Motor neuron (in vitro differentiated cells): ENCODE results near the gene POLD3. TPM values are rescaled to one million over a fixed set of nuclear protein-coding genes. Genes with fewer than 3 reads are reported as not detected.

Experiments used
- ATAC-seq, 8 experiments: fragments of 200-7000 bp; cut with Tn5 transposase; replicated peaks in 6 of 8; 2 replicates each; pipeline ENCODE4 v1.8.0; 2021; ENCODE audit warnings: mild to moderate bottlenecking in 8 of 8, moderate library complexity in 8 of 8
- H3K27ac ChIP-seq, 2 donors: fragments of 250-450 bp; sonication (Bioruptor Pico); 2 replicates each; pipeline ENCODE4 v1.9.0; 2021; ENCODE audit warnings: antibody characterized with exemption in 2 of 2, mild to moderate bottlenecking in 2 of 2, moderate library complexity in 1 of 2
- H3K4me1 ChIP-seq, 2 donors: fragments of 250-450 bp; sonication (Bioruptor Pico); replicated peaks in 1 of 2; 2 replicates each; pipeline ENCODE4 v1.6.1; 2021; ENCODE audit warnings: antibody characterized with exemption in 2 of 2, mild to moderate bottlenecking in 2 of 2, moderate library complexity in 1 of 2
- H3K4me3 ChIP-seq, 5 donors: fragments of 250-450 bp; sonication (Bioruptor Pico); 2 replicates each; pipeline ENCODE4 v1.9.0; 2021; ENCODE audit warnings: antibody characterized with exemption in 5 of 5, mild to moderate bottlenecking in 5 of 5, moderate library complexity in 4 of 5
- WGBS, 10 experiments: fragments of 450-650 bp; shearing (Covaris generic); methylation state at CpG; one replicate each; pipeline ENCODE4 v1.0.0; 2022; 5-methylcytosine and 5-hydroxymethylcytosine counted together
- in situ Hi-C, 9 experiments: fragments of 400-800 bp; cut with MboI; loops; one replicate each; pipeline ENCODE4 v1.15.0; 2021; ENCODE audit warnings: low sequenced_read_pairs in 9 of 9, low pct_unique_long_range_greater_than_20kb in 2 of 9; ENCODE audit not compliant: unreplicated experiment in 9 of 9
- total RNA-seq, 8 experiments: library from RNA; unstranded; fragments of 300-600 nt; gene quantifications; 2 replicates each; pipeline versions ENCODE4 v1.2.3 to v1.2.4, GENCODE V29; 2022

Gene POLD3, protein sequence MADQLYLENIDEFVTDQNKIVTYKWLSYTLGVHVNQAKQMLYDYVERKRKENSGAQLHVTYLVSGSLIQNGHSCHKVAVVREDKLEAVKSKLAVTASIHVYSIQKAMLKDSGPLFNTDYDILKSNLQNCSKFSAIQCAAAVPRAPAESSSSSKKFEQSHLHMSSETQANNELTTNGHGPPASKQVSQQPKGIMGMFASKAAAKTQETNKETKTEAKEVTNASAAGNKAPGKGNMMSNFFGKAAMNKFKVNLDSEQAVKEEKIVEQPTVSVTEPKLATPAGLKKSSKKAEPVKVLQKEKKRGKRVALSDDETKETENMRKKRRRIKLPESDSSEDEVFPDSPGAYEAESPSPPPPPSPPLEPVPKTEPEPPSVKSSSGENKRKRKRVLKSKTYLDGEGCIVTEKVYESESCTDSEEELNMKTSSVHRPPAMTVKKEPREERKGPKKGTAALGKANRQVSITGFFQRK
- 10 to 100 TPM in 7 of 8 experiments, 1 to 10 TPM in 1; 8.6 to 26.5 (median 15.5) TPM for total RNA-seq

GRCh38 chr11:74592441-74593362 lies at the start of gene POLD3:
Gene POLD3 (plus strand): TSS chr11:74592582. CDS start chr11:74592659, 77 bp downstream.
- Histone ChIP-seq H3K4me1 (peaks cover 6 to 8% of the 10 kb centered on the region in 2 donors), H3K4me3 (peak within 1 kb of the TSS; percentile 64 to 88 (median 76)), H3K27ac (peak within 1 kb of the TSS; percentile 37 to 77)
- 0 to 2% (median 0%) methylated on average over 1 to 31 of the region's 63 CpGs for WGBS, 10 experiments
- peak; percentile 95 to 99 (median 99) for ATAC-seq
- in situ Hi-C loops: loop anchor here in 1 of 9 experiments (25.0 kb wide), 1 partner anchor 330 kb away; no protein-coding TSS in a partner anchor

GRCh38 chr11:74543991-74544390 lies 48.4 kb upstream of the POLD3 start:
- Histone ChIP-seq H3K4me1 (no peaks in the 10 kb centered on the region), H3K27ac (no peak overlapping the region), H3K4me3 (no peak overlapping the region)
- ATAC-seq: no peak
- WGBS, 10 experiments: 60 to 100% methylated on average over 1 of the region's 2 CpGs; no CpG with 5 or more reads in 8 of the 10 experiments
- in situ Hi-C loops: loop anchor here in 1 of 9 experiments (25.0 kb wide), 1 partner anchor 107 kb away; no protein-coding TSS in a partner anchor

- ATAC-seq: no peak
- in situ Hi-C loops: loop anchor here in 1 of 9 experiments (25.0 kb wide), 1 partner anchor 109 kb away; no protein-coding TSS in a partner anchor
- H3K27ac ChIP-seq: no peak overlapping the region
- 20 to 100% (median 86%) methylated on average over 1 to 4 of the region's 5 CpGs; no CpG with 5 or more reads in 4 of the 10 experiments for WGBS, 10 experiments
- H3K4me1 ChIP-seq: no peaks in the 10 kb centered on the region
- no peak overlapping the region for H3K4me3 ChIP-seq
Observed at GRCh38 chr11:74546752-74547151, 45.6 kb upstream of the POLD3 start.

- 8 to 88% (median 43%) methylated on average over 2 to 3 of the region's 4 CpGs; no CpG with 5 or more reads in 2 of the 10 experiments for WGBS, 10 experiments
- no peaks in the 10 kb centered on the region for H3K4me1 ChIP-seq
- H3K27ac ChIP-seq: no peak overlapping the region
- H3K4me3 ChIP-seq: no peak overlapping the region
- in situ Hi-C loops: loop anchor here in 1 of 9 experiments (25.0 kb wide), 1 partner anchor 289 kb away; no protein-coding TSS in a partner anchor
- no peak for ATAC-seq
Observed at GRCh38 chr11:74550991-74551753, 41.2 kb upstream of the POLD3 start.

GRCh38 chr11:74551754-74552145 lies 40.6 kb upstream of the POLD3 start:
- H3K27ac ChIP-seq: no peak overlapping the region
- no peak for ATAC-seq
- in situ Hi-C loops: loop anchor here in 1 of 9 experiments (25.0 kb wide), 1 partner anchor 289 kb away; no protein-coding TSS in a partner anchor
- H3K4me1 ChIP-seq: no peaks in the 10 kb centered on the region
- H3K4me3 ChIP-seq: no peak overlapping the region

DNA sequence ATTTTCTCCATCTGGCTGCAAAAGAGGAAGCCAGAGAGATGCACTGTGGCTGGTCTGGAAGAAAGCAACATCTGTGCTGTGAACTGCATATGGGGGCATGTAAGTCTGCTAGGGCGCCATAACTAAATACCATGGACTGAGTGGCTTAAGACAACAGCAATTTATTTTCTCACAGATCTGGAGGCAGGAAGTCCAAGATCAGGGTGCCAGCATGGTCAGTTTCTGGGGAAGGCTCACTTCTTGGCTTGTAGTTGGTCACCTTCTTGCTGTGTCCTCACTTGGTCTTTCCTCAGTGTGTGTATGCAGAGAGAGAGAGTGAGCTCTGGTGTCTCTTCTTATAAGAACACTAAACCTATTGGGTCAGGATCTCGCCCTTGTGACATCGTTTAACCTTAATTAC lies 34.9 kb upstream of the POLD3 start:
- no peak overlapping the region for H3K27ac ChIP-seq
- 0 to 100% (median 89%) methylated on average over 1 to 3 of the region's 3 CpGs; no CpG with 5 or more reads in 2 of the 10 experiments for WGBS, 10 experiments
- no peak overlapping the region for H3K4me3 ChIP-seq
- no peak for ATAC-seq
- no peaks in the 10 kb centered on the region for H3K4me1 ChIP-seq
- in situ Hi-C loops: loop anchor here in 1 of 9 experiments (25.0 kb wide), 1 partner anchor 295 kb away; no protein-coding TSS in a partner anchor

GRCh38 chr11:74559110-74559933 lies 33.1 kb upstream of the POLD3 start:
- no peak overlapping the region for H3K4me3 ChIP-seq
- no peak overlapping the region for H3K27ac ChIP-seq
- H3K4me1 ChIP-seq: no peaks in the 10 kb centered on the region
- WGBS, 10 experiments: 42 to 100% (median 65%) methylated on average over 1 to 5 of the region's 7 CpGs; no CpG with 5 or more reads in 1 of the 10 experiments
- ATAC-seq: no peak
- in situ Hi-C loops: loop anchor here in 1 of 9 experiments (25.0 kb wide), 1 partner anchor 297 kb away; no protein-coding TSS in a partner anchor

GRCh38 chr11:74559934-74560309 lies 32.5 kb upstream of the POLD3 start:
- no peak for ATAC-seq

DNA sequence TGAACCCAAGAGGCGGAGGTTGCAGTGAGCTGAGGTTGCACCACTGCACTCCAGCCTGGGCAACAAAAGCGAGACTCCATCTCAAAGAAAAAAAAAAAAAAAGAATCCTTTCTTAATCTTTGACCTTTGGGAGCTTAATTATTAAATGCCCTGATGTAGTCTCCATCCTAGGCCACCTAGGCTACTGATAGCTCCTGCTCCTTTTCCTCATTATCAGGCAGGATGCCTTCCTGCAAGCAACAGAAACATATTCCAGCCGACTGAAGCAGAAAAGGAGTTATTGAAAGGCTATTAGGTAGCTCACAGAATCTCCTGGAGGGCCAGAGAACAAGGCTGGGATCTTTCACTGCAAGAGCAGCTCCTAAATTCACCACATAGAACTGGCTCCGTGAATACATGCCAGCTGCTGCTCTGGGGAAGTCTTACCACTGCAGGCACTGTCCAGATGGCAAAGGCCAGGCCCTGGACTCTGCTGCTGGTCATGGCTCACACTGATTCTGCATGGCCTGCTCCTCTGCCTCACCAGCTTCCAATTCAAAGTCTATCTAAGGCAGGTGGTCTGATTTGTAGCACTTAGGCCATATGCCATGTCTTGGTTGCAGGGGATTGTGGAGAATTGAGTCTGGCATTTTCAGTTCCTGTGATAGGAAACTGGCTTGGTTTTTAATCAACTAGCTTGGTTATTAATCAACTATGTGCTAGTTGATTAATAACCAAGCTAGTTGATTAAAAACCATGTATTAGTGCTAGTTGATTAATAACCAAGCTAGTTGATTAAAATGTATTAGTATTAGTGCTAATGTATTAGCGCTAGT lies 26.0 kb upstream of the POLD3 start:
- Histone ChIP-seq H3K4me3 (no peak overlapping the region), H3K4me1 (no peaks in the 10 kb centered on the region), H3K27ac (no peak overlapping the region)
- 44 to 100% (median 80%) methylated on average over 1 to 4 of the region's 5 CpGs; no CpG with 5 or more reads in 3 of the 10 experiments for WGBS, 10 experiments
- in situ Hi-C loops: loop anchor here in 1 of 9 experiments (10.0 to 25.0 kb wide), 2 partner anchors 112 to 304 kb away; no protein-coding TSS in a partner anchor
- ATAC-seq: no peak

More at GRCh38 chr11:74559934-74560309, 32.5 kb upstream of the POLD3 start:
- Histone ChIP-seq H3K4me3 (no peak overlapping the region), H3K27ac (no peak overlapping the region), H3K4me1 (no peaks in the 10 kb centered on the region)
- in situ Hi-C loops: loop anchor here in 1 of 9 experiments (10.0 to 25.0 kb wide), 2 partner anchors 105 to 298 kb away; no protein-coding TSS in a partner anchor
- WGBS, 10 experiments: 0 to 71% (median 65%) methylated on average over 1 to 2 of the region's 2 CpGs; no CpG with 5 or more reads in 5 of the 10 experiments

DNA sequence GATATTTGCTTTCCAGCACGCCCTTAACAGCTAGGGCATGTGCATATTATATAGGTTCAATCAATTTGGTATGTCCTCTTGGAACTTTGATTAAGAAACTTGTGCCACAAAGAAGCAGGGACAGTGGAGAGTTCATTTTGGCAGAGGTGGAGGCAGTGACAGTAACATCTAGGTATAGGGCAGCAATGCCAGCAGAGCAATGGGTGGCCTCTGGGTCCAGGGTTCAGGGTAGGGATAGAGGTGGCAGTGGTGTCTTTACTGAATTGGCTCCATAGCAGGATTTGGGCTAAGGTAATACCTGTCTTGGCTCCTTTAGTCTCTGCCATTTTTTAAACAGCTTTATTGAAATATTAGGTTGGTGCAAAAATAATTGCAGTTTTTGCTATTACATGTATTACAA lies 24.4 kb upstream of the POLD3 start:
- in situ Hi-C loops: loop anchor here in 1 of 9 experiments (10.0 to 25.0 kb wide), 2 partner anchors 113 to 306 kb away; no protein-coding TSS in a partner anchor
- ATAC-seq: no peak
- no peak overlapping the region for H3K4me3 ChIP-seq
- 8 to 100% (median 83%) methylated on average over 1 of the region's 1 CpG; no CpG with 5 or more reads in 5 of the 10 experiments for WGBS, 10 experiments
- no peaks in the 10 kb centered on the region for H3K4me1 ChIP-seq
- no peak overlapping the region for H3K27ac ChIP-seq
